ENCODE measurements around the gene RPTOR.

- TF ChIP-seq EZH2 (IDR thresholded peaks at IDR 0.05; ENCODE audit: insufficient read depth, low read length) = no peak
- TF ChIP-seq CTCF (IDR thresholded peaks at IDR 0.05; ENCODE audit: insufficient read depth, low read depth, low read length) = no peak
These were observed 130.9 kb downstream of the RPTOR start for GRCh38 chr17:80675438-80676095.
